NCI-H146 (cell line): ENCODE data around the gene RUBCNL.

Source experiments
- DNase-seq: peaks from one replicate; lab custom pipeline; 2025; lab: John Stamatoyannopoulos, UW

Gene RUBCNL

GRCh38 chr13:46340011-46340410 lies 47.0 kb downstream of the RUBCNL start:
- DNase-seq, result no peak

DNA sequence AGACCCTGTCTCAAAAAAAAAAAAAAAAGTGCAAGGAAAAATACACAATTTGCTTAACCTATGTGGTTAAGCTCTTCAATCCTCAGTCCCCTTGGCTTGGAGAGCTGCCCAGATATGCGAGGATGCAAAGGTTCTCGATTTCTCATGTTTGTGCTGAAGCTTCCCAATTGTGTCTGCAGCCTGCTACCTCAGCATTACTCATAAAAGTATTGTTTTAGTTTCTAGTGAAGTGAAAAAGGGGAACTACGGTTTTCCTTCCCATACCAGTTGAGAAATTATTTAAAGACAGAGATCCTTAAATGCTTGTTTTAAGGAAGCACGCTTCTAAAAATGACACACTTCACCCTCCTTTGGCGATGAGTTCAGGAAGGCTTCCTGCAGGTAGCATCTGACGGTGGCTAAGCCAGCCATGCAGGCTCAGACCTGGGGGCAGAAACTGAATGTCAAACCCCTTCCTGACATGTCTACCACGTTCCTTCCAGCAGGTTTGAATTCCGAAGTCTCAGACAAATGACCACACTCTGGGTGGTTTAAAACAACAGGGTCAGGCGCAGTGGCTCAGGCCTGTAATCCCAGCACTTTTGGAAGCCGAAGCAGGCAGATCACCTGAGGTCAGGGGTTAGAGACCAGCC lies 47.9 kb downstream of the RUBCNL start:
- DNase-seq, result no peak

GRCh38 chr13:46337700-46338099 lies 49.4 kb downstream of the RUBCNL start:
- DNase-seq, result no peak

DNA sequence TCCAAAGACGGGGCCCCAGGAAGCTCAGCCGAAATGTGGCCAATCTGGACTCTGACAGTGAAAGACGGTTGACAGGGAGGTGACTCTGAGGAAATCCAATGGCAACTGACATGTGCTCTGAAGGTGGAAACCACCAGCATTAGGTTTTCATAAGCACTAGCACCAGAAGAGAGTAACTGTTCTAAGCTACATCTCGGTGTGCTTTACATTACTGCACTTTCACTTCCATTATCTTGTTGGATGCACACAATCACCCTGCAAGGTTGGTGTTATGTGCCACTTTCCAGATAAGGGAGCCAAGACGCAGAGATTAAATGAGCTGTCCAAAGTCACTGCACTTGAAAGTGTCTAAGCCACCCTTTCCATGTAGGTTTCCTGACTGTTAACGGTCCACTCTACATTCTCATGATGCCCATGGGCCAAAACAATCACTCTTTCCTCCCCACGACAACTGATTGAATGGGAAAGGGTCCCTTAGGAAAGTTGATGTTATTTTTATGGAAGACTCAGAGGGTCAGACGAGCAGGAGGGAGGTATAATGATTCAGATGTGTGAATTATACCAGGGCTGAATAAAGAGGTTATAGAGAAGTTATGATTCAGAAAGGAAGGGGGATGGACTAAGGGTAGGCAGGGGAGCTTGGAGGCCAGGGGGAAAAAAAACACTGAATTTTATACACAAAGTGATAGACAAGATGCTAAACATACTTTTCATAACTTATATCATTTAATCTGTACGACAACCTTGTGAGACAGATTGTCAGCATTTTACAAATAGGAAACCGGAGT lies 52.8 kb downstream of the RUBCNL start:
- DNase-seq, result no peak

- no peak for DNase-seq
Measured at GRCh38 chr13:46332772-46333171, 54.3 kb downstream of the RUBCNL start.

DNA sequence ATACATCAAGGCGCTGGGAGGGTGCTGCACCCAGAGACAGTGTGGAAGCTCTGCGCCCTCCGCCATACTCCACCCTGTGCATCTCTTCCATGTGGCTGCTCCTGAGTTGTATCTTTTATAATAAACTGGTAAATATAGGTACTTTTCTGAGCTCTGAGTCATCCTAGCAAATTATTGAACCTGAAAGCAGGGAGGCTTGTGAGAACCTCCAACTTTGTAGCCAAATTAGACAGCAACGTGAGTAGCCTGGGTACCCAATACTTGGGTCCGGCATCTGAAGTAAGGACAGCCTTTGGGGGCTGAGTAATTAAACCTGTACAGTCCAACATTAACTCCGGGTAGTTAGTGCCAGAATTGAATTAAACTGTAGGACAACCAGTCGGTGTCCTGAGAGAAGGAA lies 57.4 kb downstream of the RUBCNL start:
- no peak for DNase-seq

GRCh38 chr13:46327246-46327645 lies 59.8 kb downstream of the RUBCNL start:
- DNase-seq, result no peak

- DNase-seq, result no peak
Measured at GRCh38 chr13:46324976-46325375, 62.1 kb downstream of the RUBCNL start.

- peak; percentile 52 for DNase-seq
Measured at GRCh38 chr13:46321494-46322225, 65.4 kb downstream of the RUBCNL start.

DNA sequence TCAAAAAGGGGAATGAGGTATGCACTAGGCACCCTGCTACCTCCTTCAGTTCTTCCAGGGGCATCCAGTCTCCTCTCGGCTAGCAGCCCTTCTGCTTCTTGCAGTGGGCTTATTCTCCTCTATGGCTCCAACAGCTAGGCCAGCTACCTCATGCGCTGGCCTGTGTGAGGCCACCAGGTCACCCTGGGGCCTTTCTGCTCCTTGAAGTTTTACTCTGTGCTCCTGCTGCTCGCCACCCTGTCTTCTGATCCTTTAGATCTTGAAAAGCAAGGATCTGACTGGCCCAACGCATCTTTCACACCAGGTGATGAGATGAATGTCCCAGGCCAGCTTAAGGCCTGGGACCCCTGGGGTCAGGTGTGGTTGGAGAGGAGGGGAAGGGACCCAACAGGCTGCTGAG lies 66.2 kb downstream of the RUBCNL start:
- DNase-seq, result no peak

GRCh38 chr13:46320406-46320805 lies 66.6 kb downstream of the RUBCNL start:
- DNase-seq, result no peak

DNA sequence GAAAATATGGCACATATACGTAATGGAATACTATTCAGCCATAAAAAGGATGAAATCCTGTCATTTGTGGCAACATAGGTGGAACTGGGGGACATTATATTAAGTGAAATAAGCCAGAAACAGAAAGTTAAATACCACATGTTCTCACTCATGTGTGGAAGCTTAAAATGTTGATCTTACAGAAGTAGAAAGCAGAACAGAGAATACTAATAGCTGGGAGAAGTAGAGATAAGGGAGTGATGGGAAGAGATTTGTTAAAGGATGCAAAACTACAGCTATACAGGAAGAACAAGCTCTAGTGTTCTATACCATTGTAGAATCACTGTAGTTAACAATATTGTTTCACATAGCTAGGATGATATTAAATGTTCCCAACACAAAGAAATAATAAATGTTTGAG lies 68.1 kb downstream of the RUBCNL start:
- no peak for DNase-seq

DNA sequence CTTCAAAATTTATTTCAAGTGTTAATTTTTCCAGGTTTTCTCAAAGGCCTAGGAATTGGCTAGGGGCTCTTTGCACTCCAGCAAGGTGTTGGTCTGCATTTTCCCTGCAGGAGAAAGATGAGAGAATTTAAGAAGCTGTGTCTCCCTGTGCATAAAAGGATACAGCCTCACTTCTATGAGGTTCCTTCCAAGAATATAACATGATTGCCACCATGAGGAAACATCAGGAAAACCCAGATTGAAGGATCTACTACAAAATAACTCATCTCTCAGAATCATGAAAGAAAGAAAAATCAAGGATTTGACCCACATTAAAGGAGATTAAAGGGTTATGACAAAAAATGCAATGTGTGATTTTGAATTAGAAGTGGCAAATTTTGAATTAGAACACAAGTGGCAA lies 69.9 kb downstream of the RUBCNL start:
- DNase-seq, result no peak

DNA sequence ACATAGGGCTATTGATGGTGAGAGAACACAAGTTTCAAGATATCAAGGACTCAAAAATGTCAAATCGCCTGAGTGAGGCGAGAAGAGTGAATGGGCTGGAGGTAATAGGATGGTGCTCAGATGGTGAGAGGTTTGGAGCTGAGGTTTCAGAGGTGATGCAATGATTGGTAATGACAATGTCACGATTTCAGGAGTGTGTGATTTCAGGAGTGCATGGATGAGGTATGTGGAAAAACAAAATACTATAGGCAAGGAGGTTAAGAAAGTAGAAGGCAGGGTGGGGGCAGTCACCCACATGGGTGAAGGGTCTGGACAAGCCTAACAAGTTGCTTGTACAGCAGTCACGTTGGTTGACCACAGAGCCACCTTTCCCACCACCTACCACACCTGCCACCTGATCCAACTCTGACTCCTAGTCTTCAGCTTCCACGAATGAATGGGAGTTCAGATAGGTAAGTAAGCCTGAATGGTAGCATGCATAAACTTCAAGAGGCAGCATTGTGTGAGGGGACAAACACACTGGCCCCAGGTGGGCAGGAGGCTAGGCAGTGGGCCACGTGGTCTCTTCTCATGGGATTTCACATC lies 71.5 kb downstream of the RUBCNL start:
- DNase-seq, result no peak

DNA sequence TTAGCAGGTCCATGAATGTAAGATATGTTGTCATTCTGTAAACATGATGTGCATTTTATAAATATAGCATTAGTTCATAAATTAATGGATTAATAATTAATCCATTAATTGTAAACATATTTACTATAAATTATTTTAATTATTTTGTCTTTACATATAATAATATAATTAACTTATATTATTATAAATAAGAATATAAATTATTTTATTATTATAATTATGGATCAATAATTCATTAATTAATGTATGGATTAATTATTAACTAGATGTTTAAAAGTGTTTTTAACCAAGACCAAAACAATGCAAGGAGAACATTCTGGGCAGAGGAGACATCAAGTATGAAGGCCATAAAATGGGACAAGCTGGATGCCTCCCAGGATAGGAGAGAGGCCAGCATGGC lies 72.0 kb downstream of the RUBCNL start:
- no peak for DNase-seq

DNA sequence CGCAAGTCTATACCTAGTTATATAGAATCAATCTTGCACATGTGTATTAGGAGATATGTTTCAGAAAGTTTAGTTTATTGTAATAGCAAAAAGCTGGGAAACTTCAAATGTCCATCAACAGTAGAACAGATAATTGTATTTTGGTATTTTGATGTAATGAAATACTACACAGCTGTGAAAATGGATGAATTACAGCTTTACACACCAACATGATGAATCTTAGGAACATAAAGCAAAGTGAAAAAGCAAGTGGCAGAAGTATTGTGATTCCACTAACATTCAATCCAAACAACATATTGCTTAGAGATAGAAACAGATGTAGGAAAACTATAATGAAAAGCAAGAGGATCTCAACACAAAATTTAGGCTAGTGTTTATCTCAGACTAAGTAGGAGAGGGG lies 72.5 kb downstream of the RUBCNL start:
- no peak for DNase-seq

DNA sequence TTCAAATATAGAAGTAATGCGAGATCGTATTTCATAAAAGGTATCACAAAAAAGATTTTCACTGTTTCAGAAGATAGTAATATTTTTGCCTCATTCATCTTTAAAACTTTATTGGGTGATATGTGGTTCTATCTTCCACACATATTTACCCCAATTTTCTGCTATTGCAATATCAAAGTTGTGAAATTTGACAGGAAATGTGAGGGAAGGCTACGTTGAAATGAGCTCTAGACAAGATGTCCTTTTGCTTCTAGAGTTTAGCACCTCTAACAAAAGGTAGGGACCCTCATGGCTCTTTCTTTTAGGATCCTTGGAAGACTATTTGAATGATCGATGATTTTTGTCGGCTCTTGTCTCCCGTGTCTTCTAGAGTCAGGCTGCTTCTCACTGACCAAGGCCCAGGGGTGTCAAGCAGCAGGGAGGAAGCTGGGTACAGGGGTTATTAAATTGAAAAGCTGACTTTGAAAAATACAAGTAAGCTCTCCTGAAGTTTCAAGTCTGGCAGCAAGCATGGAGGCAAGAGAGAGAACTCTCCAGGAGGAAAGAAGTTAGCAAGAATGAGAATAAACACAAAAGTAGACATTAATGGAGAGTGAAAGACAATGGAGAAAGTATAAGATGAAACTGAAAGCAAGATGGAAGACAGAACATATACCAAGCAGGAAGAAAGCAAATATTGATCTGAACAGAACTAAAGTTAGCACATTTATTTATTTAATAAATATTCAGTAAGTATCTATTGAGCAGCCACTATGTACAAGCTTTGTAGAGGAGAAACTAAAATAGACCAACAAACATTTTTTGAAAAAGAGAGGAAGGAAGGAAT lies 73.4 kb downstream of the RUBCNL start:
- DNase-seq, result no peak

- DNase-seq, result no peak
Measured at GRCh38 chr13:46313024-46313423, 74.0 kb downstream of the RUBCNL start.

DNA sequence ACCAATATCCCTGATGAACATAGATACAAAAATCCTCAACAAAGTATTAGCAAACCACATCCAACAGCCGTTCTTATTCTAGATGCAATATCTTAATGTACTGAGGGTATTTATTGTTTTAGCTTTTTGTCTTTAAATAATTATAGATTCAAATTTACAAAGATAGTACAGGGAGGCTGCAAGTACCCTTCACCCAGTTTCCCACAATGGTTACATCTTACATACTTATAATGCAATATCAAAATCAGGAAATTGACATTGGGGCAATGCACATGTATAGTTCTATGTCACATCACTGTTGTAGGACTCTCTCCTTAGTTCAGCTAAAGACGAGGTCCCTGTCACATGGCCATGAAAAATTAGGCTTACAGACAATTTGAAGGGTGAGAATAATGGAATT lies 75.8 kb downstream of the RUBCNL start:
- no peak for DNase-seq

DNA sequence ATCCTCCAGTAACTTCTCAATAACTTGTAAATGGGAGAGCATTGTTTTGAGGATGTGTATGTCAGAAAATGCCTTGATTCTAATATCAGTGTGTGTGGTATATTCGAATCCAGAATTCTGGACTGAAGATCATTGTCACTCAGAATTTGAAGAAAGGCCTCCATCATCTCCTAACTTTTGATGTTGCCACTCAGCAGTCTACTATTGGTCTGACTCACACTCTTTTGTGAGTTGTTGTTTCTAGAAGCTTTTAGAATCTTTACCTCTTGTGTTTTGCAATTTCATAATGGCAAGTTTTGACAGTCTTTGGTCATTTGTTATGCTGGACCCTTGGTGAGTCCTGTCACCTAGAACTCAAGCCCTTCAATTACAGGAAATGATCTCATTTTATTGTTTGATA lies 77.0 kb downstream of the RUBCNL start:
- DNase-seq, result no peak

- DNase-seq, result no peak
Measured at GRCh38 chr13:46307554-46307953, 79.5 kb downstream of the RUBCNL start.

DNA sequence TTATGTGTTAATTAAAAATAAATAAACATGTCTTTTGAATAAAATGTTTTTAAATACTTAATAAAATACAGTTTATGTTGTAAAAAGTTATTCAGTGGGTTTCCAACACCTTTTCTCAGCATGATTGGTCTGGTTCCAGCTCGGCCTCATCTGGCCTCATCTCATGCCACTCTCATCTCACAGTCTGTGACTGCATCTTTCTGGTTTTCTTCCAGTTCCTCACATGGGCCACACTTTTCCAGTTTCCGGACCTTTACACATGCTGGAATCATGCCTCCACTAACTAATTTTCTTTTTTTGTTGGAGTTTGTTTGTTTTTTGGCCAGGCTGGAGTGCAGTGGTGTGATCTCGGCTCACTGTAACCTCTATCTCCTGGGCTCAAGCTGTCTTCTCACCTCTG lies 82.5 kb downstream of the RUBCNL start:
- DNase-seq, result no peak
